GM21526 (cell line): ENCODE measurements around the gene SLC22A1.
"Not testable (repeated sequence)": the region's sequence is repeated elsewhere in the genome, so short reads cannot be mapped to it uniquely, and the experiment has no call there.

Source experiments
- ATAC-seq: cut with Tn5 transposase; IDR thresholded peaks from one replicate; pipeline ENCODE4 v1.9.1; 2021; ENCODE audit warnings: moderate library complexity; ENCODE audit not compliant: unreplicated experiment, low FRiP score

Gene SLC22A1

GRCh38 chr6:160093061-160093460 lies 28.6 kb upstream of the SLC22A1 start:
- no peak for ATAC-seq

DNA sequence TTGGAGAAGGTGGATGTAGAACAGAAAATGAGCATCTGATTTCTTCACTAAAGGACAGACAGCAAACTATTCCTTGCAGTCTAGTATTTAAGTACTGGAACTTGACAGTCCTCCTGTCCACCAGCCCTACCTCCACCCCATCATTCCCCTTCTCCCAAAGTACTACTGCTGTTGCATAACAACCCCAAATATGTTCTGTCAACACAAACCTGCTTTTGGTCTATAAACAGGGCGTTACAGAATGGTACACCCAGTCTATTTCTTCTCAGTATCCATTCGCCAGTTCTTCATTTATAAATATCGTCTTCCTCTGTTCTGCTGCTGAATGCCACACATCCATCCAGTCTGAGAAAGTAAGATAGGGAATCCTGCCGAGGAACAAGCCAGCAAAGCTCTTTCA lies 27.7 kb upstream of the SLC22A1 start:
- ATAC-seq = no peak

- ATAC-seq = no peak
Observed at GRCh38 chr6:160095146-160095845, 26.3 kb upstream of the SLC22A1 start.

DNA sequence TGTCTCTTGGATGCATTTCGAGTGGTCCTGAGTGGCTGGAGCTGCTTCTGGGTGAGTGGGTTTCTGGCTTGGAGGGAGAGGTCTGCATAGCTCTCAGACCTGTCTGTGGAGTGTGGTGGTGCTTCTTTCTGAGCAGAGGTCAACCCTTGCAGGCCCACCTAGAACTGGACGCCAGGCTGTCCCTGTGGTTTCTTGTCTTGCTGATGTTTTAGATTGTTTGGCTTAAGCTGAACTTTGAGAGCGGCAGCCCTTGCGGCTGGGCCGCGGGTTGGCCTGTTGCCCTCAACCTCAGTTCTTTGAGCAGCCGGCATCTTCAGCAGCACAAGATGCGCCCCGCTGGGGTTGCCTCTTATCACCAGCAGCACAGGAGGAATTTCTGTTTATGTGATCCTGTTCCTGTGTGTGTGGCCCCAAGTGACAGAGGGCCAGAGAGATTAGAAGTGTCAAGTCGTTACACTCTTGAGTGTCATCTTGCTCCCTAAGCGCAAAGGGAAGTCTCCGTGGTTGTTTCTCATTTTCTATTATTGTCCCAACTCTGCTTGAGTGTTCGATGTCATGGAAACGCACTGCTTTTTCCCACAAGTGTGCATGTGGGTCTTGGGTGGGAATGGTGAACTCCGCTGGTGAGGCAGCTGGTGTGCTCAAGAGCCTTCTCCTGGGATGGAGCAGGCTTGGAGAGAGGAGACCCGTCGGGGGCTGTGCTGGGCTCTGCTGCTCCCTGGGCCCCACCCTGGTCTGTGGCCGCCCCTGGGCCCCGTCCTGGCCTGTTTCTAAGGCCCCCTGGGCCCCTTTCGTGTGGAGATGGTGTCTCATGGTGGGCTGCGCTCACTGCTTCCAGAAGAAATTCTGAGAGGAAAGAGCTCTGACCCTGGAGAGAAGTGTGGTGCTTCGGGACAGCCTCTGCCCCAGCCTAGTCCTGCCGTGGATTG lies 20.1 kb upstream of the SLC22A1 start:
- ATAC-seq = no peak

DNA sequence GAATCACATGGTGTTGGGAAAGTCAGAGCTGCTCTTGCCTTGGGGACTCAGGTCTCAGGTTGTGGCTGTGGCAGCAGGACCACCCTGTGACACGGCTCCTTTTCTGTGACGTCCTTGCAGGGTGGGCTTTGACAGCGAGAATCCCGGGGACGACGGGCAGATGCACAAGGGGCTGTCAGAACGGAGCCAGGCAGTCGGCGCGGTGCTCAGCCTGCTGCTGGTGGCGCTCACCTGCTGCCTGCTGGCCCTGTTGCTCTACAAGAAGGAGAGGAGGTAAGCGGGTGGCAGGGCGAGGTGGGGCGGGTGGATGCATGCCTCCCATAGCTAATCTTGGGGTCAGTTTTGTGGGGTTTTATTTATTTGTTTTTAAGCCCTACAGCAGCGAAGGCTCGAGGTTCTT lies 19.2 kb upstream of the SLC22A1 start:
- no peak for ATAC-seq

DNA sequence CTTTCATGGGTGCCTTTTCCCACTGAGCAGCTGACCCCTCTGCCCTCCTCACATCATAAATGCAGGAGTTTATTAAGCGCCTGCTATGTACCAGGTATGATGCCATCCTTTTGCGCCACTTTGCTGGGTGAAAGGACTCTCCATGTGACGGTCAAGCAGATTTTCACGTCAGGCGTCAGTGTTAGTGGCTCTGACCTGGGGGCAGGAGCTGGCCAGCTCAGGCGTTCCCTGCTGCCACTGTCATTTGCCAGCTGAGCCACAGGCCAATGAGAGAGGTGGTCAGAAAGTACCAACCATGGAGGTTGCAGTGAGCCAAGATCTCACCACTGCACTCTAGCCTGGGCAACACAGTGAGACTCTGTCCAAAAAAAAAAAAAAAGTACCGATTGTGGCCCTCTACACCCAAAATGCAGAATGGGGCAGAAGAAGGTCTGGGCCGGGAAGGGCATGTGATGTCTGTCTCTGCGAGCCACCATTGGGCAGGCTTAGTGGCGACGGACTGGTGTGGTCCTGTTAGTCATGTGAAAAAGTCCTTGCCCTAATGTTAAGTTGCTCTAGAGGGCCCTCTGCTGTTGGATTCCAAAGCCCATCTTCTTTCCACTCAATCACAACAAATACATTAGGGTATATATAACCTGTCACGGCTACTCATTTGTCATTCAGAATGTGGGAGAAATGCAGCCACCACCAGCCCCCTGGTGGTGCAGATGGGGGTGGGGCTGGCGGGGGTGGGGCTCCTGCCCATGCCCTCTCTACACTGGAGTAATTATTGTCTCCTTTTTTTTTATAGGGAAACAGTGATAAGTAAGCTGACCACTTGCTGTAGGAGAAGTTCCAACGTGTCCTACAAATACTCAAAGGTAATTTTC lies 18.4 kb upstream of the SLC22A1 start:
- ATAC-seq = no peak

DNA sequence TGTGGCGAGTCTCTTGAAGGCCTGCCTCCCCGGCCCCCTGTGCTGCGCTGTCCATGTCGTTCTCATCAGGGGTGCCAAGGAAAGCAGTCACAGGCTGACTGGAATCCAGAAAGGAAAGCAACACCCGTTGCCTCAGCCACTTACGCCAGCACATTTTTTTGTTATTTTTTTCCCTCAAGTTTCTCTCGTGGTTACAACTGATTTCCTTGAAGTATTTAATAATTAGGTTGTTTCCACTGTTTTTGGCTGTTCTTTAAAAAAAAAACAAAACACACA lies 17.9 kb upstream of the SLC22A1 start:
- no peak for ATAC-seq

DNA sequence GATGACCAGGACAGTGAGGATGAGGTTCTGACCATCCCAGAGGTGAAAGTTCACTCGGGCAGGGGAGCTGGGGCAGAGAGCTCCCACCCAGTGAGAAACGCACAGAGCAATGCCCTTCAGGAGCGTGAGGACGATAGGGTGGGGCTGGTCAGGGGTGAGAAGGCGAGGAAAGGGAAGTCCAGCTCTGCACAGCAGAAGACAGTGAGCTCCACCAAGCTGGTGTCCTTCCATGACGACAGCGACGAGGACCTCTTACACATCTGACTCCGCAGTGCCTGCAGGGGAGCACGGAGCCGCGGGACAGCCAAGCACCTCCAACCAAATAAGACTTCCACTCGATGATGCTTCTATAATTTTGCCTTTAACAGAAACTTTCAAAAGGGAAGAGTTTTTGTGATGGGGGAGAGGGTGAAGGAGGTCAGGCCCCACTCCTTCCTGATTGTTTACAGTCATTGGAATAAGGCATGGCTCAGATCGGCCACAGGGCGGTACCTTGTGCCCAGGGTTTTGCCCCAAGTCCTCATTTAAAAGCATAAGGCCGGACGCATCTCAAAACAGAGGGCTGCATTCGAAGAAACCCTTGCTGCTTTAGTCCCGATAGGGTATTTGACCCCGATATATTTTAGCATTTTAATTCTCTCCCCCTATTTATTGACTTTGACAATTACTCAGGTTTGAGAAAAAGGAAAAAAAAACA lies 16.6 kb upstream of the SLC22A1 start:
- no peak for ATAC-seq

GRCh38 chr6:160106010-160106409 lies 15.6 kb upstream of the SLC22A1 start:
- ATAC-seq = no peak

DNA sequence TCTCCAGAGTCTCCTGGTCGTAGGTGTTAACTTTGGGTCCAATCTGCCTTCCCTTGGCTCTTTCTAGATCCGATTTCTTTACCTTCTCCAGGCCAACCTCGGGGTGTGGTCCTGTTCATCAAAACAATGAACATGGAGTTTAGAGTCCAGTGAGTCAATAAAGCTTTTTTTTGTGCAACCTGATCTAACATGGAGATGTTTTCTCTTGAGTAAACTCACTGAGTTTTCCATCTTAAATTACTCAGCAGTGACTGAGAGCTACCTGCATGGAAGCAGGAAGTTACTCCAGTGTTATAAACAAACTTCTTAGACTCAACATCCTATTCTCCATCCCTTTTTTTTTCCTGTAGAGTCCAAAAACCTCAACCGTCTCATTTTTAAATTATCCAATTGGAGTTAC lies 14.9 kb upstream of the SLC22A1 start:
- no peak for ATAC-seq

DNA sequence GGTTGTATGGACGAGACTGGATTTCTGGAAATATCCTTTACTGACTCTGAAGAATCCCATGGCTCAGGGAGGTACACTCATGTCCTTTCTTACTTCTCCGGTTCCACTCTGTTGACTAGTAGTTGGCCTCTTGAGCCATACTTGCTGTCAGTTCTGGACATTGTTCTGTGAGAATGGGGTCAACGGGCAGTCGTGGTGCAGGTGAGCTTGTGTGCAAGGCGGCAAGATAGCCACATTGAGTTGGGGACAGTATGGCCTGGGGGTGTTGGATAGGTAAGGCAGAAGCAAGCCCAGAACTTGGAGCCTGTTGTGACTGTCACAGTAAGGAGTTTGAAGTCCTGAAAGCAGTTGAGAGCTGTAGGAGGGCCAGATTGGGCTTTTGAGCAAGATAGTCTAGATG lies 13.5 kb upstream of the SLC22A1 start:
- no peak for ATAC-seq

- ATAC-seq = no peak
Observed at GRCh38 chr6:160110586-160111123, 11.0 kb upstream of the SLC22A1 start.

- ATAC-seq = no peak
Observed at GRCh38 chr6:160111806-160112205, 9.8 kb upstream of the SLC22A1 start.

DNA sequence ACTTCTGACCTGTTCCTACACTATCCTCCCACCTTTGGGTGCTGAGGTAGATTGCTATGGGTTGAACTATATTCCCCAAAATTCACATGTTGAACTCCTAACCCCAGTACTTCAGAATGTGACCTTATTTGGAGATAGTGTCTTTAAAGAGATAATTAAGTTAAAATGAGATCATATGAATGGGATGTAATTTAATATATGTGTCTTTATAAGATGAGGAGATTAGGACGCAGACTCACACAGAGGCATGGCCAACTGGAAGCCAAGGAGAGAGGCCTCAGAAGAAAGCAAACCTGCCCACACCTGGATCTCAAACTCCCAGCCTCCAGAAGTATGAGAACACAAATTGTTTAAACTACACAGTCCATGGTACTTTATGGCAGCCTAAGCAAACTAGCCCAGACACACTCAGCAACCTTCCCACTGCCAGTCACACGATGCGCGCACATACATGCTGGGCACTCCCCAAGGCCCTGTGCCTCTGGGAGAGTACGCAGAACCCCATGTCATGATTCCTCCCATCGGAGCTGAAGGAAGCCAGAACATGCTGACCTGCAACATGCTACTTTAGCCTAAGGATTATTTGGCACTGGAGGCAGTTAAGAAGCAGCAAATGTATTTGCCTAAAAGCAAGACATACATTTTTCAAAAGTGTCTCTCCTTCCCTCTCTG lies 8.9 kb upstream of the SLC22A1 start:
- ATAC-seq = no peak

- not testable (repeated sequence) for ATAC-seq
Observed at GRCh38 chr6:160114536-160114935, 7.1 kb upstream of the SLC22A1 start.

DNA sequence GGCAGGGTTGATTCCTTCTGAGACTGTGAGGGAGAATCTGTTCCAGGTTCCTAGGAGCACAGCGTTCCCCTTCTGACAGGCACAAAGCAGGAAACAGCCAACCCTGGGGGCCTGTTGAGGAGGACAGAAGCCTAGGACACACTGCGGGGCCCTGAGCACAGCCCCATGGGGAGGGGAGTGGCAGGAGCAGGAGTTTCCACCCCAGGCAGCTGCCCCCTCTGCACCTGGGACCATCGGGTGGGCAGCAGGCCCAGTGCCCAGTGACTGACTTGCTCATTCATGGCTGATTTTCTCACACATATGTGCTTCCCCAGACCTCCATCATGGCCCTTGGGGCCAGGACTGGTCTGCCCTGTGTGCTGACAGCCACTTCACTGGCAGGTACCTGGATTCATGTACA lies 6.2 kb upstream of the SLC22A1 start:
- no peak for ATAC-seq

- ATAC-seq = no peak
Observed at GRCh38 chr6:160116411-160116810, 5.2 kb upstream of the SLC22A1 start.

GRCh38 chr6:160117137-160117536 lies 4.5 kb upstream of the SLC22A1 start:
- ATAC-seq = no peak

DNA sequence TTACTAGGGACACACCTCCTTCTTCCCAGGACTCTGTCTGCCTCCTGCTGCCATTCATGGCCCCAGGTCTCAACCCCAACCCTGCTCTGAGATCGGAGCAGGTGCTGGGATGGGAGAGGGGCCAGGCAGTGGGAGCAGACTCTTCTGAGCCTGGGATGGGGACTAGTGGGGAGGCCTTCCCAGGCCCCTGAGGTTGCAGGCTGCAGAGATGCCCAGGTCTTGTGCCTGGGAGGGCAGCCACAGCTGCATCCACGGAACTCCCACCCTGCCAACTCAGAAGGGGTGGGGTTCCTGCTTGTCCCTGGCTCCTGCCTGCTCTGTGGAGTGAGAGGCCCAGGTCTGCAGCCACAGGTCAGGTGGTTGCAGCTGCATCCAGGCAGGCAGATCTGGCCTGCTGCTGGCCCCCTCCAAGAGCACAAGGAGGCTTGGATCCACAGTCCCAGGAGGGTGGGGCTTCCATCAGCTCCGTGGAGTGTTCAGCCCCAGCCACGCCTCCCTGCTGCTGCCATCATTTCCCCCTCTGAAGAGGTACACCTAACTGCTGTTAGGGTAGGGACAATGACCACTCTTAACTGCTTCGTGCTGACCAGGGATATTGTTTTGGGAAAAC lies 2.9 kb upstream of the SLC22A1 start:
- no peak for ATAC-seq
